Memory B cell (primary cell): ENCODE data around the gene FAAP24.
"Not testable (repeated sequence)": the region's sequence is repeated elsewhere in the genome, so short reads cannot be mapped to it uniquely, and the experiment has no call there.

Experiments used
- ATAC-seq: fragments of 150-1000 bp; cut with Tn5 transposase; 2 replicates; pipeline ENCODE4 v1.10.0; 2021; ENCODE audit warnings: low read depth, mild to moderate bottlenecking, moderate library complexity
- DNase-seq, 2 donors: peaks; one replicate each; pipeline ENCODE4 v3.0.0; 2022; ENCODE audit warnings: low spot score in 2 of 2
- H3K27ac Mint-ChIP-seq: one replicate; pipeline ENCODE4 v1.8.0; 2022; ENCODE audit warnings: mild to moderate bottlenecking, moderate library complexity, mixed read lengths
- H3K27me3 Mint-ChIP-seq: one replicate; pipeline ENCODE4 v1.8.0; 2022; ENCODE audit warnings: mixed read lengths
- H3K36me3 Mint-ChIP-seq: one replicate; pipeline ENCODE4 v1.8.0; 2022; ENCODE audit warnings: mild to moderate bottlenecking, mixed read lengths
- H3K4me1 Mint-ChIP-seq: one replicate; pipeline ENCODE4 v1.8.0; 2022; ENCODE audit warnings: mixed read lengths
- H3K4me3 Mint-ChIP-seq: one replicate; pipeline ENCODE4 v1.8.0; 2022; ENCODE audit warnings: mild to moderate bottlenecking, moderate library complexity, mixed read lengths
- H3K9me3 Mint-ChIP-seq: one replicate; pipeline ENCODE4 v1.8.0; 2022; ENCODE audit warnings: mixed read lengths

The FAAP24 gene

DNA sequence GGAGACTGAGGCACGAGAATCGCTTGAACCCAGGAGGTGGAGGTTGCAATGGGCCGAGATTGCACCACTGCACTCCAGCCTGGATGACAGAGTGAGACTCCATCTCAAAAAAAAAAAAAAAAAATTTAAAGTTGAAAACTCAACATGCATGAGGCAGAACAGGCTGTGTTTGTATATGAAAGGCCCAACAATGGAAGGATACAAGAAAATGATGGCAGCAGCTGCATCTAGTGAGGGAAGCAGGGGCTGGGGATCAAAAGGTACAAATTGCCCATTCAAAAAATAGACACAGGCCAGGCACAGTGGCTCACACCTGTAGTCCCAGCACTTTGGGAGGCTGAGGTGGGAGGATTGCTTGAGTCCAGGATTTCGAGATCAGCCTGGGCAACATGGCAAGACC, 5.8 kb downstream of the FAAP24 start:
- not testable (repeated sequence) for DNase-seq, H3K4me3 Mint-ChIP-seq, ATAC-seq, H3K27ac Mint-ChIP-seq, H3K4me1 Mint-ChIP-seq, H3K9me3 Mint-ChIP-seq, H3K27me3 Mint-ChIP-seq, H3K36me3 Mint-ChIP-seq

DNA sequence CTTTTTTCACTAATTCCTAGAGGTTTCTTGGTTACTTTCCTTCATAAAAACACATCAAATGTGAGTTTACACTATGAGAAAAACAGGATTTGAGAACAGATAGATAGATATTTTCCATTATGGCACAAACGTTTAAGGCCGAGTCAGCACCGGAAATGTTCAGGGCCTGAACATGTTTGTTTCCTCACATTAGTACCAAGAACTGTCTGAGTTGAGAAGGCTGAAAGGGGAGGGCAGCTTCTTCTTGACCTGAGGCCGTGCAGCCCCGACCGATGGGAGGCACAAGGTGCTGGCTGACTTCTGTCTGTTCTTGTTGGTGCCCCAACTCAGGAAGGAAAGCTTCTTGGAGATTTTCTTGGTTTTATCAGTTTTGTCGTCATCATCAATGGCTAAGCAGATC, 7.8 kb downstream of the FAAP24 start:
- H3K4me3 Mint-ChIP-seq, H3K27ac Mint-ChIP-seq, H3K36me3 Mint-ChIP-seq, H3K27me3 Mint-ChIP-seq, ATAC-seq, DNase-seq, H3K9me3 Mint-ChIP-seq, H3K4me1 Mint-ChIP-seq: not testable (repeated sequence)

- not testable (repeated sequence) for ATAC-seq, H3K4me3 Mint-ChIP-seq, H3K27me3 Mint-ChIP-seq, H3K4me1 Mint-ChIP-seq, H3K9me3 Mint-ChIP-seq, DNase-seq, H3K27ac Mint-ChIP-seq, H3K36me3 Mint-ChIP-seq
These were observed 10.4 kb downstream of the FAAP24 start for GRCh38 chr19:32982488-32982887.

- not testable (repeated sequence) for H3K36me3 Mint-ChIP-seq, H3K27ac Mint-ChIP-seq, H3K9me3 Mint-ChIP-seq, DNase-seq, H3K27me3 Mint-ChIP-seq, H3K4me1 Mint-ChIP-seq, ATAC-seq, H3K4me3 Mint-ChIP-seq
These were observed 16.2 kb downstream of the FAAP24 start for GRCh38 chr19:32988254-32988653.

DNA sequence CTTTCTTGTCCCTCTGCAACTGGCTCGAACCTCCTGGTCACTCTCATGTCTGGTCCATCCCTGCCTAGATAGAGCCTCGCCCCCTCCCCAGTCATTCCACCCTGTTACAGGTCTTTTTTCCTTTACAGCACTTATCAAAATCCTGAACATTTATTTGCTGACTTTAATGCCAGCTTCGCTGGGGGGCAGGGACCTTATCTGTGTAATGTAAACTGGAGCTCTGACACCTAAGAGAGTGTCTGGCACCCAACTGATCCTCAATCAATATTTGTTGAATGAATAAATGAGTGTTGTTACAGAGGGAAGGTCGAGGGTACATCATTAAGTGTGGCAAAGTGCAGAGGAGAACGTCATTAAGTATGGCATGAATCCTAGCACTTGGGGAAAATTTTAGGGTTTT, 16.7 kb downstream of the FAAP24 start:
- Mint-ChIP-seq H3K27ac (no peak overlapping the region), H3K4me3 (no peak overlapping the region), H3K27me3 (no peaks in the 10 kb centered on the region), H3K36me3 (peaks cover 9% of the 10 kb centered on the region), H3K4me1 (no peaks in the 10 kb centered on the region), H3K9me3 (no peaks in the 10 kb centered on the region)
- ATAC-seq (no peak), DNase-seq (no peak)

DNA sequence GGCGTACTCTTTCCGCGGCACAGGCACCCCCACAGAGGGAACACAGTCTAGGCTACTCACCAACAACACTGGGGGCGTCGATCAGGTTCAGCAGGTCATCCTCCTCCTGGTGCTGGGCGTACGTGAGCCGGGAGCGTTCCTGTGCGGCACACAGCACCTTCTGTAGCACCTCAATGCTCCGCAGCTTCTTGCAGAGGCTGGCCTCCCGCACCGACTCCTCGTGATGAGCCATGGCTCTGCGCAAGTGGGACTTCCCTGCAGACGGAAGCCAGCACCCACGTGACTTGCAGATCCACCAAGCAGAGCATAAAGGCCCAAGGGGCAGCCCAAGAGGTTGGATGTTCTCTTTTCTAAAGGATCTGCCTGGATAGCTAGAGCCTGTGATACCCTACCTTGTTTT, 23.9 kb downstream of the FAAP24 start:
- H3K4me1 Mint-ChIP-seq, ATAC-seq, H3K4me3 Mint-ChIP-seq, H3K27ac Mint-ChIP-seq, H3K27me3 Mint-ChIP-seq, H3K9me3 Mint-ChIP-seq, DNase-seq: not testable (repeated sequence)
- H3K36me3 Mint-ChIP-seq, result peaks cover 11% of the 10 kb centered on the region

- H3K27me3 Mint-ChIP-seq, H3K4me1 Mint-ChIP-seq, H3K27ac Mint-ChIP-seq, H3K9me3 Mint-ChIP-seq, ATAC-seq, H3K4me3 Mint-ChIP-seq, DNase-seq: not testable (repeated sequence)
- peaks cover 11% of the 10 kb centered on the region for H3K36me3 Mint-ChIP-seq
These were observed 25.0 kb downstream of the FAAP24 start for GRCh38 chr19:32997061-32997464.

GRCh38 chr19:32997716-32998355, 25.8 kb downstream of the FAAP24 start:
- H3K27ac Mint-ChIP-seq, result peak overlapping the region; percentile 32
- H3K27me3 Mint-ChIP-seq, result peaks cover 2% of the 10 kb centered on the region
- DNase-seq (no peak), ATAC-seq (no peak)
- peaks cover 8% of the 10 kb centered on the region for H3K4me1 Mint-ChIP-seq
- H3K9me3 Mint-ChIP-seq, result no peaks in the 10 kb centered on the region
- H3K4me3 Mint-ChIP-seq, result no peak overlapping the region
- peaks cover 12% of the 10 kb centered on the region for H3K36me3 Mint-ChIP-seq

GRCh38 chr19:32998722-32999121, 26.7 kb downstream of the FAAP24 start:
- Mint-ChIP-seq H3K4me1 (peaks cover 8% of the 10 kb centered on the region), H3K27ac (peak overlapping the region; percentile 32), H3K36me3 (peaks cover 15% of the 10 kb centered on the region), H3K4me3 (no peak overlapping the region), H3K9me3 (no peaks in the 10 kb centered on the region), H3K27me3 (peaks cover 2% of the 10 kb centered on the region)
- DNase-seq (no peak), ATAC-seq (no peak)

GRCh38 chr19:33000510-33000909, 28.5 kb downstream of the FAAP24 start:
- H3K27me3 Mint-ChIP-seq, result peaks cover 2% of the 10 kb centered on the region

DNA sequence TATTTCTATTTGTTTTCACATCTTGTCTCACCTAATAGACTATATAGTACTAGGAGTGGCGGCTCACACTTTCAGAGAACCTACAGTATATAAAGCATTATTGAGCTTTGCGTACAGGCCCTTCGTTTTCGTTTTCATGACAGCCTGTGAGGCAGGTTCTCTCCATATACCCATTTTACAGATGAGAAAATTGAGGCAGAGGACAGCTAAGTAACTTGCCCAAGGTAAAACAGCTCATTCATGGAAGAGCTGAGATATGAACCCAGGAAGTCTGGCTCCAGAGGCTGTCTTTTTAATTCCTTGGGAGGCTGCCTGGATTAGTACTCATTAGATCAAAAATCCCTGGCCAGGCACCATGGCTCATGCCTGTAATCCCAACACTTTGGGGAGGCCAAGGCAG, 28.9 kb downstream of the FAAP24 start:
- Mint-ChIP-seq H3K4me3 (no peak overlapping the region), H3K27me3 (peaks cover 2% of the 10 kb centered on the region), H3K4me1 (peaks cover 8% of the 10 kb centered on the region), H3K9me3 (no peaks in the 10 kb centered on the region), H3K27ac (peak overlapping the region; percentile 29), H3K36me3 (peaks cover 17% of the 10 kb centered on the region)
- ATAC-seq (no peak), DNase-seq (no peak)

More at GRCh38 chr19:33000510-33000909, 28.5 kb downstream of the FAAP24 start:
- Mint-ChIP-seq H3K27ac (peak overlapping the region; percentile 29), H3K4me1 (peaks cover 8% of the 10 kb centered on the region), H3K4me3 (no peak overlapping the region), H3K9me3 (no peaks in the 10 kb centered on the region), H3K36me3 (peaks cover 16% of the 10 kb centered on the region)
- ATAC-seq, result no peak
- DNase-seq, result no peak

GRCh38 chr19:33002126-33002865, 30.3 kb downstream of the FAAP24 start:
- not testable (repeated sequence) for H3K27ac Mint-ChIP-seq, DNase-seq, H3K27me3 Mint-ChIP-seq, H3K4me3 Mint-ChIP-seq, H3K4me1 Mint-ChIP-seq, H3K9me3 Mint-ChIP-seq, ATAC-seq
- H3K36me3 Mint-ChIP-seq, result peaks cover 14% of the 10 kb centered on the region

DNA sequence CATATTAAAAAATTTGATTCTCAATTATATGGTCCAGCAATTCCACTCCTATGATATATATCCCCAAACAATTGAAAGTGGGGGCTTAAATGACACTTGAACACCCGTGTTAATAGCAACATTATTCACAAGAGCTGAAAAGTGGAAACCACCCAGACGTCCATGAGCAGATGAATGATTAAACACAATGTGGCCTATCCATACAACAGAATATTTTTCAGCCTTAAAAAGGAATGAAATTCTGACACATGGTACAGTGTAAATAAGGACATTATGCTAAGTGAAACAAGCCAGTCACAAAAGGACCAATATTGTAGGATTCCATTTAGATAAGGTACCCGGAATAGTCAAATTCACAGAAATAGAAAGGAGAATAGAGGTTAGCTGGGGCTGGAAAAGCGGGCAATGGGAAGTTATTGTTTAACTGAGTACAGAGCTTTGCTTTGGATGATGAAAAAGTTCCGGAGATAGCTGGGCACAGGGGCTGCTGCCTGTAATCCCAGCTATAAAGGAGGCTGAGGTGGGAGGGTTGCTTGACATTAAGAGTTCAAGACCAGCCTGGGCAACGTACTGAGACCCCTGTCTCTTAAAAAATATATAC, 31.5 kb downstream of the FAAP24 start:
- H3K4me1 Mint-ChIP-seq, ATAC-seq, H3K27ac Mint-ChIP-seq, H3K9me3 Mint-ChIP-seq, H3K27me3 Mint-ChIP-seq, H3K4me3 Mint-ChIP-seq, DNase-seq: not testable (repeated sequence)
- H3K36me3 Mint-ChIP-seq, result peaks cover 10% of the 10 kb centered on the region

DNA sequence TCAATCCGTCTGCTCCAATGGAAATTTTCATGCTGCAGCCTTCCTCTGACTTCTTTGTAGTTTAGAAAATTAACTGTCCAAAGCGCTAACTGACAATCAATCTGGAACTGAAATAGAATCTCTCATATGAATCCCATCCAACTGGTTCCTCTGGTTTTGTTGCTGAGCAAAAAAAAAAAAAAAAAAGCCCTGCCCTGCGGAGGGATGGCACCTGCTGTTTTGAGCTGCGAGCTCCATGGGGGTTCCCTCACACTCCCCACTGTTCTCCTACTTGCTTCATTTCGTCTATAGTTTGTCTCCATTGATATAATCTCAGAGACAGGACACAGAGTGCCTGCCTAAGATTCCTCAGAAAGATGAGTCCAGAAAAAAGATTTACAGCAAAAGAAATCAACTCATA, 33.4 kb downstream of the FAAP24 start:
- DNase-seq, result no peak
- Mint-ChIP-seq H3K36me3 (peaks cover 12% of the 10 kb centered on the region), H3K9me3 (no peaks in the 10 kb centered on the region), H3K4me3 (no peak overlapping the region), H3K4me1 (peaks cover 4% of the 10 kb centered on the region), H3K27me3 (no peaks in the 10 kb centered on the region), H3K27ac (no peak overlapping the region)
- ATAC-seq, result no peak
